A549 (cell line): ENCODE results near the gene HDAC10. TPM values are rescaled to one million over a fixed set of nuclear protein-coding genes. Genes with fewer than 3 reads are reported as not detected.

Experiments used
- ATAC-seq, 2 experiments: fragments of 200-7000 bp in 1 of 2; fragments of >200 bp in 1 of 2; cut with Nextera tagmentation in 1 of 2; cut with Tn5 transposase in 1 of 2; 3 replicates each; pipeline versions ENCODE4 v1.8.0 to v1.9.1; 2018 to 2020; ENCODE audit warnings: mild to moderate bottlenecking in 1 of 2, moderate library complexity in 1 of 2
- CTCF ChIA-PET: fragments of 300-600 bp; sonication (Branson Sonifier 250); formaldehyde crosslinking; extraction: SDS; loops from one replicate; lab custom pipeline; 2021; ENCODE audit warnings: antibody characterized with exemption, inconsistent platforms; lab: Yijun Ruan, JAX
- POLR2A ChIA-PET: fragments of 350-600 bp; formaldehyde crosslinking; extraction: SDS; loops from one replicate; lab custom pipeline; 2021; ENCODE audit warnings: antibody characterized with exemption, inconsistent platforms; lab: Yijun Ruan, JAX
- DNase-seq, 2 experiments: peaks; one replicate each; pipeline versions ENCODE4 v3.0.0 to v3.0.0-alpha.2; 2011 to 2016; ENCODE audit warnings: low read depth in 1 of 2, low spot score in 1 of 2
- FAIRE-seq: peaks from 2 replicates; lab custom pipeline; 2011; peaks lifted over from hg19 to GRCh38; lab: Jason Lieb, UNC
- H3K27ac ChIP-seq, 2 experiments: fragments of >200 bp; sonication (Bioruptor Twin); formaldehyde crosslinking; 3 replicates each; pipeline ENCODE4 v1.5.1; 2016 to 2017
- H3K4me1 ChIP-seq: fragments of >200 bp; sonication (Bioruptor Twin); formaldehyde crosslinking; 3 replicates; pipeline ENCODE4 v1.6.1; 2016
- H3K4me2 ChIP-seq: fragments of >200 bp; sonication (Bioruptor Twin); formaldehyde crosslinking; 3 replicates; pipeline ENCODE4 v1.6.1; 2016
- H3K4me3 ChIP-seq: fragments of >200 bp; sonication (Bioruptor Twin); formaldehyde crosslinking; 3 replicates; pipeline ENCODE4 v1.5.1; 2016
- H3K9me3 ChIP-seq: fragments of >200 bp; sonication (Bioruptor Twin); formaldehyde crosslinking; 3 replicates; pipeline ENCODE4 v1.6.1; 2016
- BHLHE40 ChIP-seq: IDR thresholded peaks from 2 replicates; pipeline ENCODE4 v1.6.1; 2012; ENCODE audit warnings: low read depth, low read length, inconsistent platforms
- CHD2 ChIP-seq: fragments of 150-350 bp; IDR thresholded peaks from 2 replicates; pipeline ENCODE4 v1.6.1; 2014; ENCODE audit warnings: low read length; ENCODE audit not compliant: partially characterized antibody
- ESRRA ChIP-seq: fragments of 150-350 bp; IDR thresholded peaks from 2 replicates; pipeline ENCODE4 v1.6.1; 2014; ENCODE audit warnings: mild to moderate bottlenecking, low read length, borderline replicate concordance
- FOXS1 ChIP-seq: fragments of 250-450 bp; sonication (Bioruptor Pico); IDR thresholded peaks from 2 replicates; pipeline ENCODE4 v1.5.0; 2020; ENCODE audit warnings: mild to moderate bottlenecking, moderate library complexity
- HDAC2 ChIP-seq: fragments of 200-600 bp; sonication (generic); IDR thresholded peaks from 2 replicates; pipeline ENCODE4 v1.6.1; 2016
- HEYL ChIP-seq: fragments of 250-450 bp; sonication (Bioruptor Pico); IDR thresholded peaks from 2 replicates; pipeline ENCODE4 v1.8.0; 2021; ENCODE audit warnings: mild to moderate bottlenecking, moderate library complexity
- HOXA7 ChIP-seq: fragments of 250-450 bp; sonication (Bioruptor Pico); IDR thresholded peaks from 2 replicates; pipeline ENCODE4 v1.5.0; 2020; ENCODE audit warnings: mild to moderate bottlenecking, moderate library complexity
- HOXB5 ChIP-seq: fragments of 250-450 bp; sonication (Bioruptor Pico); IDR thresholded peaks from 2 replicates; pipeline ENCODE4 v1.5.0; 2020; ENCODE audit warnings: mild to moderate bottlenecking, moderate library complexity
- JUN ChIP-seq, 2 experiments: fragments of >200 bp; sonication (Bioruptor Twin); formaldehyde crosslinking; IDR thresholded peaks; 2 replicates in 1 of 2; 3 replicates in 1 of 2; pipeline ENCODE4 v1.6.1; 2016 to 2017
- KDM1A ChIP-seq: fragments of 200-600 bp; sonication (generic); IDR thresholded peaks from 2 replicates; pipeline ENCODE4 v1.6.1; 2016; ENCODE audit warnings: low read depth, mild to moderate bottlenecking
- KDM5A ChIP-seq: fragments of 200-600 bp; sonication (generic); IDR thresholded peaks from 2 replicates; pipeline ENCODE4 v1.6.1; 2016; ENCODE audit warnings: antibody characterized with exemption, mild to moderate bottlenecking
- POLR2A ChIP-seq: IDR thresholded peaks from 2 replicates; pipeline ENCODE4 v1.6.1; 2012; ENCODE audit warnings: mild to moderate bottlenecking, low read length
- RAD21 ChIP-seq, 2 experiments: fragments of >200 bp in 1 of 2; sonication (Bioruptor Twin) in 1 of 2; formaldehyde crosslinking in 1 of 2; IDR thresholded peaks in 1 of 2; conservative IDR thresholded peaks in 1 of 2; 2 replicates in 1 of 2; 3 replicates in 1 of 2; pipeline ENCODE4 v1.6.1; 2012 to 2018; ENCODE audit warnings: inconsistent platforms in 1 of 2
- RFX5 ChIP-seq: fragments of 450-650 bp; IDR thresholded peaks from 2 replicates; pipeline ENCODE4 v1.7.1; 2014; ENCODE audit warnings: antibody characterized with exemption, mild to moderate bottlenecking, moderate library complexity
- SMC3 ChIP-seq: fragments of >200 bp; sonication (Bioruptor Twin); formaldehyde crosslinking; IDR thresholded peaks from 3 replicates; pipeline ENCODE4 v1.6.1; 2018; ENCODE audit warnings: inconsistent platforms
- TFCP2L1 ChIP-seq: fragments of 250-450 bp; sonication (Bioruptor Pico); IDR thresholded peaks from 2 replicates; pipeline ENCODE4 v1.5.0; 2021; ENCODE audit warnings: mild to moderate bottlenecking
- ZC3H11A ChIP-seq: fragments of 450-650 bp; IDR thresholded peaks from 2 replicates; pipeline ENCODE4 v1.6.1; 2014; ENCODE audit warnings: antibody characterized with exemption, mild to moderate bottlenecking
- ZSCAN20 ChIP-seq: fragments of 250-450 bp; sonication (Bioruptor Pico); IDR thresholded peaks from 2 replicates; pipeline ENCODE4 v1.8.0; 2022; ENCODE audit warnings: mild to moderate bottlenecking, moderate library complexity
- WGBS: methylation state at CpG from one replicate; pipeline ENCODE4 v1.1.6; 2017; ENCODE audit errors: missing lambda C conversion rate; 5-methylcytosine and 5-hydroxymethylcytosine counted together
- polyA plus RNA-seq, 4 experiments: library from polyadenylated mRNA; depleted of rRNA in 3 of 4; stranded (reverse); fragments of >200 nt; fragmentation: RNase III in 1 of 4; extraction: RNeasy Plus Mini Kit Qiagen cat#74134 plus additional on column Dnase treatment in 1 of 4; gene quantifications; 2 replicates in 3 of 4; 3 replicates in 1 of 4; pipeline ENCODE4 v1.2.3, GENCODE V29; 2011 to 2017
- TF ChIP-seq, protein P1 (sequence below): IDR thresholded peaks from 2 replicates; pipeline ENCODE4 v1.6.1; 2012
- TF ChIP-seq, protein P2 (sequence below): IDR thresholded peaks from 2 replicates; pipeline ENCODE4 v1.6.1; 2012; ENCODE audit warnings: low read depth, borderline replicate concordance
- TF ChIP-seq, protein P3 (sequence below): fragments of >200 bp; sonication (Bioruptor Twin); formaldehyde crosslinking; IDR thresholded peaks from 2 replicates; pipeline ENCODE4 v1.6.1; 2016
- TF ChIP-seq, protein P4 (sequence below): fragments of 450-650 bp; IDR thresholded peaks from 2 replicates; pipeline ENCODE4 v1.6.1; 2014; ENCODE audit warnings: antibody characterized with exemption
- TF ChIP-seq, protein P5 (sequence below): IDR thresholded peaks from 2 replicates; pipeline ENCODE4 v1.6.1; 2012

The HDAC10 gene
- polyA plus RNA-seq, 2 of the 4 experiments (the other 2 are of a cell fraction): 2.4 to 12.0 TPM

DNA sequence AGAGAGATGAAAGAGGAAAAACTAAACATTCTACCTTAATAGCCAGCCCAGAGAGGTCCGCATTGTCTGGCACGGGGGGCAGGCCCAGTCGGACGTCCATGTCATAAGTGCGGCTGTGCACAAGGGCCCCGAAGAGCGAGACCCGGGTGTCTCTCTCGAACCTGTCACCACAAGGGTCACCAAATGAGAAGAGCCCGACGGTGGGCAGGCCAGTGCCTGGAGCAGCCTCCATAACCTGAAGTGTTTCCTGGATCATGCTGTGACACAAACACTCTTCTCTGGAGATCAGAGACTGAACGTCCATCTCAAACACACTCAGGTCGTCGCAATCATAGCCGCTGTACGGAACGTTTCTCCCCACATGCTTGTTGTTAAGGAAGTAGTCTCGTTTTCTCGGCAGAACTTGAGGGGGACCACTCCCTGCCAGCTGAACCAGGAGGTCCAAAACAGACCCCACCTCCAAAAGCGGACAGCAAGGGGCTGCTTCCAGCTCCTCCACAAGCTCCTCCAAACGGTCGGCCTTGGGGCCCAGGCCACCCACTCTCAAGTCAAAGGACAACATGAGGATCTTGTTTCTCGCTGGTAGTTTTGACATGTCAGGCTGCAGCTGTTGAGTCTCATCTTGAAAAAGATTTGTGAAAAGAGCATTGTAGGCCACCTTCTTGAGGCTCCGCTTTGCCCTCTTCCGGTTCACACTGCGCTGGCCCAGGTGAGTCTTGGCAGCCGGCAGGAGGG is 7.2 kb downstream of the HDAC10 start:
- Histone ChIP-seq H3K4me2 (peak overlapping the region; percentile 98), H3K9me3 (no peaks in the 10 kb centered on the region), H3K4me3 (peak overlapping the region; percentile 97), H3K4me1 (peaks cover 21% of the 10 kb centered on the region; the same call in 2 of the 3 replicates), H3K27ac (peak overlapping the region; percentile 88 to 96)
- TF ChIP-seq JUN (IDR thresholded peaks at IDR 0.05) (no peak), FOXS1 (no peak), RFX5 (no peak), SMC3 (no peak), ZSCAN20 (CRISPR knock-in tag) (no peak), KDM1A (no peak), HDAC2 (no peak), HEYL (CRISPR knock-in tag) (no peak), RAD21 (conservative IDR thresholded peaks at IDR 0.05 in 1 of 2, IDR thresholded peaks at IDR 0.05 in 1 of 2) (no peak), HOXA7 (no peak), ESRRA (no peak), ZC3H11A (no peak), BHLHE40 (no peak), CHD2 (no peak)
- TF ChIP-seq, protein P1, sequence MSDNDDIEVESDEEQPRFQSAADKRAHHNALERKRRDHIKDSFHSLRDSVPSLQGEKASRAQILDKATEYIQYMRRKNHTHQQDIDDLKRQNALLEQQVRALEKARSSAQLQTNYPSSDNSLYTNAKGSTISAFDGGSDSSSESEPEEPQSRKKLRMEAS: no peak
- TF ChIP-seq, protein P2, sequence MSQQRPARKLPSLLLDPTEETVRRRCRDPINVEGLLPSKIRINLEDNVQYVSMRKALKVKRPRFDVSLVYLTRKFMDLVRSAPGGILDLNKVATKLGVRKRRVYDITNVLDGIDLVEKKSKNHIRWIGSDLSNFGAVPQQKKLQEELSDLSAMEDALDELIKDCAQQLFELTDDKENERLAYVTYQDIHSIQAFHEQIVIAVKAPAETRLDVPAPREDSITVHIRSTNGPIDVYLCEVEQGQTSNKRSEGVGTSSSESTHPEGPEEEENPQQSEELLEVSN: no peak
- TF ChIP-seq, protein P3, sequence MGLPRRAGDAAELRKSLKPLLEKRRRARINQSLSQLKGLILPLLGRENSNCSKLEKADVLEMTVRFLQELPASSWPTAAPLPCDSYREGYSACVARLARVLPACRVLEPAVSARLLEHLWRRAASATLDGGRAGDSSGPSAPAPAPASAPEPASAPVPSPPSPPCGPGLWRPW: no peak
- TF ChIP-seq, protein P4, sequence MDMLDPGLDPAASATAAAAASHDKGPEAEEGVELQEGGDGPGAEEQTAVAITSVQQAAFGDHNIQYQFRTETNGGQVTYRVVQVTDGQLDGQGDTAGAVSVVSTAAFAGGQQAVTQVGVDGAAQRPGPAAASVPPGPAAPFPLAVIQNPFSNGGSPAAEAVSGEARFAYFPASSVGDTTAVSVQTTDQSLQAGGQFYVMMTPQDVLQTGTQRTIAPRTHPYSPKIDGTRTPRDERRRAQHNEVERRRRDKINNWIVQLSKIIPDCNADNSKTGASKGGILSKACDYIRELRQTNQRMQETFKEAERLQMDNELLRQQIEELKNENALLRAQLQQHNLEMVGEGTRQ: no peak
- TF ChIP-seq, protein P5, sequence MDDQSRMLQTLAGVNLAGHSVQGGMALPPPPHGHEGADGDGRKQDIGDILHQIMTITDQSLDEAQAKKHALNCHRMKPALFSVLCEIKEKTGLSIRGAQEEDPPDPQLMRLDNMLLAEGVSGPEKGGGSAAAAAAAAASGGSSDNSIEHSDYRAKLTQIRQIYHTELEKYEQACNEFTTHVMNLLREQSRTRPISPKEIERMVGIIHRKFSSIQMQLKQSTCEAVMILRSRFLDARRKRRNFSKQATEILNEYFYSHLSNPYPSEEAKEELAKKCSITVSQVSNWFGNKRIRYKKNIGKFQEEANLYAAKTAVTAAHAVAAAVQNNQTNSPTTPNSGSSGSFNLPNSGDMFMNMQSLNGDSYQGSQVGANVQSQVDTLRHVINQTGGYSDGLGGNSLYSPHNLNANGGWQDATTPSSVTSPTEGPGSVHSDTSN: no peak
- ATAC-seq (no peak; a peak in 2 of 6 replicates), DNase-seq (no peak), FAIRE-seq (no peak)
- POLR2A ChIA-PET: no interaction called here
- CTCF ChIA-PET: interaction anchor here (0.7 to 2.0 kb wide), 6 partner anchors 8 to 377 kb away, joined by 3 to 5 read pairs (median 3); no protein-coding TSS in a partner anchor
- WGBS: 17% methylated on average over 27 of the region's 27 CpGs

DNA sequence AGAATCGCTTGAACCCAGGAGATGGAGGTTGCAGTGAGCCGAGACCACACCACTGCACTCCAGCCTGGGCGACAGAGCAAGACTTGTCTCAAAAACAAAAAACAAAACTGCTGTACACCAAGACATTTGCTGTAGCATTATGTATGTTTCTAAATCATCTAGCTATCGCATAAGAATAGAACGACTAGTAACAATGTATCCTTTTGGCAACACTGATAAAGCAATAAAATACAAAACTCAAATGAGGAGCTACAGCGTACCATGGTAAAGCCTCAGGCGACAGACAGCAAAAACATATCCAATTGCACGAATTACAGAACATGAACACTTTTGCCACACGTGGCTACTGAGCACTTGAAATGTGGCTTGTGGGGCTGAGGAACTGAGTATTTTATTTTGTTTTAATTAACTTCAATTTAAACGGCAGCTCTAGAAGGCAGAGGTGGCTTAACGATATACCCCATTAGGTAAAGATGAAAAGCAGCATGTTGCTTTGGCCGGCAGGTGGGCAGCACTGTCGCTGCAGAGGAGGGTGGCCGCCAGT is 8.6 kb downstream of the HDAC10 start:
- CTCF ChIA-PET: interaction anchor here (0.6 to 2.9 kb wide), 11 partner anchors 9 to 285 kb away, joined by 3 to 19 read pairs (median 4); partner anchors contain the start of gene DENND6B
- Histone ChIP-seq H3K27ac (no peak overlapping the region), H3K9me3 (no peaks in the 10 kb centered on the region), H3K4me3 (no peak overlapping the region), H3K4me1 (peaks cover 21% of the 10 kb centered on the region; the same call in 2 of the 3 replicates), H3K4me2 (peak overlapping the region; percentile 98)
- FAIRE-seq (no peak), ATAC-seq (no peak), DNase-seq (no peak)
- TF ChIP-seq TFCP2L1 (CRISPR knock-in tag) (no peak), ZC3H11A (no peak), KDM5A (no peak), POLR2A (no peak), JUN (IDR thresholded peaks at IDR 0.05) (no peak), BHLHE40 (no peak), HOXB5 (CRISPR knock-in tag) (no peak)
- TF ChIP-seq, protein P4: no peak
- WGBS: 82% methylated on average over 13 of the region's 14 CpGs
- POLR2A ChIA-PET: no interaction called here
